ENCODE data around the gene AKAP1. TPM values are rescaled to one million over a fixed set of nuclear protein-coding genes. Genes with fewer than 3 reads are reported as not detected.

Gene AKAP1
- total and polyA plus RNA-seq, 2 donors (not counting 1 experiment from before 2014, with no cell fraction given): 20.1 to 26.6 TPM

- H3K9ac ChIP-seq (ENCODE audit: low read length): no peak overlapping the region
- ATAC-seq (ENCODE audit: low read depth): no peak
- H3K9me3 ChIP-seq (ENCODE audit: control extremely low read depth in 1 of 3, control insufficient read depth in 2 of 3, insufficient read depth in 1 of 3, low read length in 2 of 3): peaks cover 0 to 1% (median 0%) of the 10 kb centered on the region in 3 donors
- H3K4me1 ChIP-seq (ENCODE audit: control insufficient read depth in 2 of 2, insufficient read depth in 2 of 2, low read length in 2 of 2): no peaks in the 10 kb centered on the region
- no peaks in the 10 kb centered on the region for H4K20me1 ChIP-seq (ENCODE audit: control insufficient read depth, insufficient read depth, low read length, poor library complexity, severe bottlenecking)
- H3K4me3 ChIP-seq (ENCODE audit: control extremely low read depth in 1 of 5, extremely low read depth in 1 of 5, insufficient read depth in 1 of 5, low read depth in 2 of 5, low read length in 4 of 5): no peak overlapping the region
- Mint-ChIP-seq H3K27ac (no peak overlapping the region), H3K27me3 (peaks cover 2% of the 10 kb centered on the region), H3K4me1 (no peaks in the 10 kb centered on the region), H3K9me3 (ENCODE audit: insufficient read depth) (no peaks in the 10 kb centered on the region), H3K4me3 (no peak overlapping the region)
- no peak for TF ChIP-seq EZH2 (IDR thresholded peaks at IDR 0.05; ENCODE audit: borderline replicate concordance, insufficient read depth, low read depth, low read length, poor library complexity, severe bottlenecking)
- TF ChIP-seq, protein P1, sequence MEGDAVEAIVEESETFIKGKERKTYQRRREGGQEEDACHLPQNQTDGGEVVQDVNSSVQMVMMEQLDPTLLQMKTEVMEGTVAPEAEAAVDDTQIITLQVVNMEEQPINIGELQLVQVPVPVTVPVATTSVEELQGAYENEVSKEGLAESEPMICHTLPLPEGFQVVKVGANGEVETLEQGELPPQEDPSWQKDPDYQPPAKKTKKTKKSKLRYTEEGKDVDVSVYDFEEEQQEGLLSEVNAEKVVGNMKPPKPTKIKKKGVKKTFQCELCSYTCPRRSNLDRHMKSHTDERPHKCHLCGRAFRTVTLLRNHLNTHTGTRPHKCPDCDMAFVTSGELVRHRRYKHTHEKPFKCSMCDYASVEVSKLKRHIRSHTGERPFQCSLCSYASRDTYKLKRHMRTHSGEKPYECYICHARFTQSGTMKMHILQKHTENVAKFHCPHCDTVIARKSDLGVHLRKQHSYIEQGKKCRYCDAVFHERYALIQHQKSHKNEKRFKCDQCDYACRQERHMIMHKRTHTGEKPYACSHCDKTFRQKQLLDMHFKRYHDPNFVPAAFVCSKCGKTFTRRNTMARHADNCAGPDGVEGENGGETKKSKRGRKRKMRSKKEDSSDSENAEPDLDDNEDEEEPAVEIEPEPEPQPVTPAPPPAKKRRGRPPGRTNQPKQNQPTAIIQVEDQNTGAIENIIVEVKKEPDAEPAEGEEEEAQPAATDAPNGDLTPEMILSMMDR (IDR thresholded peaks at IDR 0.05): no peak
- no peak for DNase-seq
- WGBS (ENCODE audit: insufficient coverage): 91% methylated on average over 4 of the region's 5 CpGs
- no peaks in the 10 kb centered on the region for H3K27me3 ChIP-seq (replicated peaks in 1 of 4; ENCODE audit: control extremely low read depth in 1 of 4, control insufficient read depth in 3 of 4, insufficient read depth in 4 of 4, low read length in 3 of 4)
- intact Hi-C loops (cut with micrococcal nuclease): no loop called here
- no peak overlapping the region for H3K4me2 ChIP-seq (replicated peaks; ENCODE audit: low read depth, low read length, poor library complexity, severe bottlenecking)
- no peak overlapping the region for H2AFZ ChIP-seq (ENCODE audit: insufficient read depth, low read depth, low read length, poor library complexity, severe bottlenecking)
- no peaks in the 10 kb centered on the region for H3K79me2 ChIP-seq (ENCODE audit: control insufficient read depth, insufficient read depth, low read length)
- POLR2A ChIA-PET: no interaction called here
- CTCF ChIA-PET: interaction anchor here (0.7 to 1.6 kb wide), 3 partner anchors 14 to 604 kb away, joined by 3 read pairs; no protein-coding TSS in a partner anchor
- H3K36me3 ChIP-seq (replicated peaks in 1 of 2; ENCODE audit: control extremely low read depth in 1 of 2, control insufficient read depth in 1 of 2, extremely low read depth in 1 of 2, insufficient read depth in 2 of 2, low read length in 1 of 2): no peaks in the 10 kb centered on the region
- no peak overlapping the region for H3K27ac ChIP-seq (ENCODE audit: low read length in 2 of 2)
These were observed 58.9 kb downstream of the AKAP1 start for GRCh38 chr17:57143919-57144318.

DNA sequence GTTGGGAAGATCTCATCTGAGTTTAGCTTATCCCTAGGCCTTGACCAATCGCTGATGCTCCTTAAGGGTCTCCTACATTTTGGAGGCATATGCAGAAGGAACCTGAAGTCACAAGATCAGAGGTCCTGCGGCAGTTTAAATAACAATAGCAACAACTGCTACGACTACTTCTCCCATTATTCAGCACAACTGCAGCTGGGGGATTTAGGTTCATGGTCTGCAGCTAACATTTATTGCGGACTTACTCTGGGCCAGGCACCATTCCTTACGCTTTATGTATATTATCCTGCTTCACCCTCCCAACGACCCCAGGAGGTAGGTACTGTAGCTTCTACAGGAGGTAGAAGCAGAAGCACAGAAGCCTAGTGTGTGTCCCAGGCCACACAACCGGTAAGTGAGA lies 59.5 kb downstream of the AKAP1 start:
- ATAC-seq (ENCODE audit: low read depth): no peak
- ChIA-PET CTCF (interaction anchor here (1.6 kb wide), 1 partner anchor 603 kb away, joined by 3 read pairs; no protein-coding TSS in a partner anchor), POLR2A (no interaction called here)
- no peaks in the 10 kb centered on the region for H3K36me3 ChIP-seq (replicated peaks in 1 of 2; ENCODE audit: control extremely low read depth in 1 of 2, control insufficient read depth in 1 of 2, extremely low read depth in 1 of 2, insufficient read depth in 2 of 2, low read length in 1 of 2)
- intact Hi-C loops (cut with micrococcal nuclease): no loop called here
- TF ChIP-seq, protein P1 (IDR thresholded peaks at IDR 0.05): no peak
- no peak for TF ChIP-seq EZH2 (IDR thresholded peaks at IDR 0.05; ENCODE audit: borderline replicate concordance, insufficient read depth, low read depth, low read length, poor library complexity, severe bottlenecking)
- H4K20me1 ChIP-seq (ENCODE audit: control insufficient read depth, insufficient read depth, low read length, poor library complexity, severe bottlenecking): no peaks in the 10 kb centered on the region
- H3K9me3 ChIP-seq (ENCODE audit: control extremely low read depth in 1 of 3, control insufficient read depth in 2 of 3, insufficient read depth in 1 of 3, low read length in 2 of 3): peaks cover 0 to 8% (median 0%) of the 10 kb centered on the region in 3 donors
- H3K4me2 ChIP-seq (replicated peaks; ENCODE audit: low read depth, low read length, poor library complexity, severe bottlenecking): no peak overlapping the region
- Mint-ChIP-seq H3K4me1 (no peaks in the 10 kb centered on the region), H3K4me3 (no peak overlapping the region), H3K9me3 (ENCODE audit: insufficient read depth) (no peaks in the 10 kb centered on the region), H3K27me3 (peaks cover 3% of the 10 kb centered on the region), H3K27ac (no peak overlapping the region)
- no peaks in the 10 kb centered on the region for H3K79me2 ChIP-seq (ENCODE audit: control insufficient read depth, insufficient read depth, low read length)
- no peaks in the 10 kb centered on the region for H3K4me1 ChIP-seq (ENCODE audit: control insufficient read depth in 2 of 2, insufficient read depth in 2 of 2, low read length in 2 of 2)
- no peak overlapping the region for H3K27ac ChIP-seq (ENCODE audit: low read length in 2 of 2)
- WGBS (ENCODE audit: insufficient coverage): 94% methylated on average over 2 of the region's 7 CpGs
- no peaks in the 10 kb centered on the region for H3K27me3 ChIP-seq (replicated peaks in 1 of 4; ENCODE audit: control extremely low read depth in 1 of 4, control insufficient read depth in 3 of 4, insufficient read depth in 4 of 4, low read length in 3 of 4)
- no peak overlapping the region for H2AFZ ChIP-seq (ENCODE audit: insufficient read depth, low read depth, low read length, poor library complexity, severe bottlenecking)
- no peak for DNase-seq
- no peak overlapping the region for H3K4me3 ChIP-seq (ENCODE audit: control extremely low read depth in 1 of 5, extremely low read depth in 1 of 5, insufficient read depth in 1 of 5, low read depth in 2 of 5, low read length in 4 of 5)
- no peak overlapping the region for H3K9ac ChIP-seq (ENCODE audit: low read length)

Measured in B cell (primary cell).